Esophagus squamous epithelium (tissue), 5 donors: Measurements from ENCODE around the gene TNRC6B. TPM values are rescaled to one million over a fixed set of nuclear protein-coding genes. Genes with fewer than 3 reads are reported as not detected.

Experiments
- DNase-seq: peaks from one replicate; lab custom pipeline; 2025; lab: John Stamatoyannopoulos, UW
- H3K27ac ChIP-seq, 4 donors: fragments of 200-600 bp; sonication (generic); one replicate each; pipeline ENCODE4 v1.5.1; 2016 to 2019; ENCODE audit warnings: mild to moderate bottlenecking in 1 of 4
- H3K27me3 ChIP-seq, 4 donors: fragments of 200-600 bp; sonication (generic); 1 replicate in 3 of 4; 2 replicates in 1 of 4; pipeline versions ENCODE4 v1.5.1 to v1.6.0; 2017 to 2021; ENCODE audit warnings: antibody characterized with exemption in 1 of 4
- H3K36me3 ChIP-seq, 3 donors: fragments of 200-600 bp; sonication (generic); one replicate each; pipeline ENCODE4 v1.5.1; 2016 to 2019
- H3K4me1 ChIP-seq, 3 donors: fragments of 200-600 bp; sonication (generic); one replicate each; pipeline ENCODE4 v1.5.1; 2017 to 2019
- H3K4me3 ChIP-seq, 4 donors: fragments of 200-600 bp; sonication (generic); 1 replicate in 3 of 4; 2 replicates in 1 of 4; pipeline ENCODE4 v1.5.1; 2016 to 2019; ENCODE audit warnings: mild to moderate bottlenecking in 2 of 4, moderate library complexity in 1 of 4
- H3K9me3 ChIP-seq, 3 donors: fragments of 200-600 bp; sonication (generic); one replicate each; pipeline ENCODE4 v1.5.1; 2016 to 2019
- POLR2A ChIP-seq, 4 donors: fragments of 450-650 bp; IDR thresholded peaks; one replicate each; pipeline ENCODE4 v1.6.1; 2017; ENCODE audit warnings: antibody characterized with exemption in 4 of 4, mild to moderate bottlenecking in 4 of 4, moderate library complexity in 3 of 4
- WGBS, 2 donors: methylation state at CpG; one replicate each; pipeline ENCODE4 v1.1.5; 2018; 5-methylcytosine and 5-hydroxymethylcytosine counted together
- intact Hi-C: fragments of 100-400 bp; cut with DNase I; formaldehyde crosslinking; loops from one replicate; pipeline ENCODE4 v1.15.0; 2022
- total RNA-seq, 4 donors: library from RNA; depleted of rRNA; stranded (reverse); fragments of >200 nt; gene quantifications; one replicate each; pipeline ENCODE4 v1.1.0, GENCODE V29; 2016
- TF ChIP-seq, protein P1 (sequence below), 6 experiments: fragments of 450-650 bp in 4 of 6; fragments of 200-600 bp in 2 of 6; sonication (generic) in 2 of 6; IDR thresholded peaks; one replicate each; pipeline ENCODE4 v1.5.1; 2016 to 2019; ENCODE audit warnings: antibody characterized with exemption in 6 of 6, mild to moderate bottlenecking in 4 of 6, moderate library complexity in 4 of 6
- donor health status: DM: yes; HTN: yes; CAD: no.

The TNRC6B gene
- total RNA-seq, 4 donors from 2014 or later = 20.7 to 36.5 (median 26.9) TPM

DNA sequence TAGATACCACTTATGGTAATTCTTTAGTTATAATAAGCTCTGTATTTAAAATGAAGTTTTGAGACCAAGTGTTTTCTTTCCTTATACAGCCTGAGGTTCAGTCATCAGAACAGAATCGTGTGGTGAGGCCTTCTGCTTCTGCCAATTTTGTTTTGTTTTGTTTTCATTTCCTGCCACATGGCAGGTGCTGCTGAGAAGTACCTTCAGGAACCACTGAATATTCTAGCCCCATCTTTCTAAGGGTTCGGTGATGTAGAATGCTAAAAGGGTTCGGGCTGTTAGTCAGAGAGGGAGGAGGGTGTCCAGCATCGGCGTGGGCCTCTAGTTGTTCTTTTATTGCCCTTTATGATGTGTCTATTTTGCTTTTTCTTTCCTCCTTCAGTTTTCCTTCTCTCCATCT, 25.8 kb downstream of the TNRC6B start:
- 39 to 56% methylated on average over 5 of the region's 5 CpGs for WGBS, 2 donors
- DNase-seq = no peak
- Histone ChIP-seq H3K4me3 (no peak overlapping the region), H3K27me3 (no peaks in the 10 kb centered on the region), H3K36me3 (no peaks in the 10 kb centered on the region), H3K9me3 (no peaks in the 10 kb centered on the region), H3K27ac (peak overlapping the region in 3 of 4 donors; percentile 45 to 58 (median 50)), H3K4me1 (peaks cover 6 to 28% (median 7%) of the 10 kb centered on the region in 3 donors)
- TF ChIP-seq, protein P1, sequence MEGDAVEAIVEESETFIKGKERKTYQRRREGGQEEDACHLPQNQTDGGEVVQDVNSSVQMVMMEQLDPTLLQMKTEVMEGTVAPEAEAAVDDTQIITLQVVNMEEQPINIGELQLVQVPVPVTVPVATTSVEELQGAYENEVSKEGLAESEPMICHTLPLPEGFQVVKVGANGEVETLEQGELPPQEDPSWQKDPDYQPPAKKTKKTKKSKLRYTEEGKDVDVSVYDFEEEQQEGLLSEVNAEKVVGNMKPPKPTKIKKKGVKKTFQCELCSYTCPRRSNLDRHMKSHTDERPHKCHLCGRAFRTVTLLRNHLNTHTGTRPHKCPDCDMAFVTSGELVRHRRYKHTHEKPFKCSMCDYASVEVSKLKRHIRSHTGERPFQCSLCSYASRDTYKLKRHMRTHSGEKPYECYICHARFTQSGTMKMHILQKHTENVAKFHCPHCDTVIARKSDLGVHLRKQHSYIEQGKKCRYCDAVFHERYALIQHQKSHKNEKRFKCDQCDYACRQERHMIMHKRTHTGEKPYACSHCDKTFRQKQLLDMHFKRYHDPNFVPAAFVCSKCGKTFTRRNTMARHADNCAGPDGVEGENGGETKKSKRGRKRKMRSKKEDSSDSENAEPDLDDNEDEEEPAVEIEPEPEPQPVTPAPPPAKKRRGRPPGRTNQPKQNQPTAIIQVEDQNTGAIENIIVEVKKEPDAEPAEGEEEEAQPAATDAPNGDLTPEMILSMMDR (IDR thresholded peaks at IDR 0.05) = no peak
- no peak for TF ChIP-seq POLR2A (IDR thresholded peaks at IDR 0.05)
- intact Hi-C loops = no loop called here

DNA sequence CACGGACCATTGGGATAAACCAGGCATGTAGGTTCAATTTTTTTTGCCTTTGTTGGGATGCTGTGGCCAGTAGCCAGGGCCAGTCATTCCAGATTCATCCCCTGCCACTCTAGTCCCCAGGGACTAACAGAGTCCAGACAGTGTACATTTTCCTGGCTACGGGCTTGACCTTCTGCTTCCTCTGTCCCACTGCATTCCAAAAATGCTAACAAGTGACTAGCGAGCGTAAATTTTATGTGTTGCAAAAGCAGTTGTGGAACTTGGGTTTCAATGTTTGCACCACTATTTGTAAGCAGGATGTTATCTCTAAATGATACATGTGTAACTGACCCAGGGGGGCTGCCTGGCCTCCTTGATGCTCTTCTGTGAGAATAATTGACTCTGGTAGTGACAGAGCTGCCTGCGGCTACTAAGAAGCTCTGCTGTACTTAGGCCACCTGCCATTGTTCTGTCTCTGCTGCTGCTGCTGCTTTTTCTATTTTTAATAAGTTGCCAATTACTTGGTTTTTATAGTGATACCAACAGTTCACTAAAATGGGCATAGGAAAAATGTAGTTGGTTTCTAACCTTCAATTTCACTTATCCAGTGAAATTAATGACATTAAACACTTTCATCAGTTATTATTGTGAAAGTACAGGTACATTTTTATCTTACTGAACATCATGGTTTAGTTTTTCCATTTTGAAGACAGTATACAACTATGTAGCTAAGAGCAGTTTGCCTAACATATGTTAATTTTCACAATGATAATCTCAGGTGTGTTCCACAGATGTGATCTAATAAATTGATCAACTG, 26.8 kb downstream of the TNRC6B start:
- no peaks in the 10 kb centered on the region for H3K36me3 ChIP-seq
- DNase-seq = no peak
- intact Hi-C loops = no loop called here
- no peaks in the 10 kb centered on the region for H3K27me3 ChIP-seq
- TF ChIP-seq, protein P1 (IDR thresholded peaks at IDR 0.05) = no peak
- no peak for TF ChIP-seq POLR2A (IDR thresholded peaks at IDR 0.05)
- WGBS, 2 donors = 42 to 61% methylated on average over 4 to 5 of the region's 5 CpGs
- H3K27ac ChIP-seq = peak overlapping the region; percentile 9 to 58 (median 48)
- peaks cover 6 to 38% (median 15%) of the 10 kb centered on the region in 3 donors for H3K4me1 ChIP-seq
- no peaks in the 10 kb centered on the region for H3K9me3 ChIP-seq
- no peak overlapping the region for H3K4me3 ChIP-seq

DNA sequence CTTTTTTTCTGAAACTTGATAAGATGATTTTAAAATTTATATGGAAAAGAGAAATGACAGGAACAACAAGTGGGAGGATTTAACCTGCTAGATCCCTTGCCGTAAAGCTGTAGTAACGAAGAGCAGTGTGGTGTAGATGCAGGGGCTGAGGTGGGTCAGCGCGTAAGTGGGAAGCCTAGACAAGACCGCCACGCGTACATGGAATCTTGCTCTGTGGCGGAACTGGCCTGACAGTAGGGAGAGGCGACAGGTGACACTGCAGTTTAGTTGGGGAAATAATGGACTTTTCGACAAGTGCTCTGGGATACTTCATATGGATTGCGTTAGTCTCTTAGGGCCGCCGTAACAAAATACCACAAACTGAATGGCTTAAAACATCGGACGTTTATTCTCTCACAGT, 28.8 kb downstream of the TNRC6B start:
- no peak for DNase-seq
- TF ChIP-seq, protein P1 (IDR thresholded peaks at IDR 0.05) = no peak
- TF ChIP-seq POLR2A (IDR thresholded peaks at IDR 0.05) = no peak
- Histone ChIP-seq H3K27me3 (no peaks in the 10 kb centered on the region), H3K4me3 (no peak overlapping the region), H3K36me3 (no peaks in the 10 kb centered on the region), H3K27ac (no peak overlapping the region), H3K9me3 (no peaks in the 10 kb centered on the region), H3K4me1 (peaks cover 6 to 58% (median 30%) of the 10 kb centered on the region in 3 donors)
- WGBS, 2 donors = 95 to 99% methylated on average over 15 of the region's 15 CpGs
- intact Hi-C loops = no loop called here

DNA sequence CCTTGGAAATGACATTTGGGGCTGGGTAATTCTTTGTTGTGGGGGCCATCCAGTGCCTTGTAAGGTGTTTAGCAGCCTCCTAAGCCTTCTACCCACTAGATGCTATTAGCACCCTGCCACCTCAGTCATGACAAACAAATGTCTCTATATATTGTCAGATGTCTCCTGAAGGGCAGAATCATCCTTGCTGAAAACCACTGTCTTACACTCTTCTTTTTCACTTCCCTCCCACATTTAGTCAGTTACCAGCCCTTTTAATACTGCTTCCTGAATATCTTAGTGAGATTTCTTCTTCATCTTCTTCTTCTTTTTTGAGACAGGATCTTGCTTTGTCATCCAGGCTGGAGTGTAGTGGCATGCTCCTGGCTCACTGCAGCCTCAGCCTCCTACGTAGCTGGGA, 33.1 kb downstream of the TNRC6B start:
- H3K27me3 ChIP-seq = no peaks in the 10 kb centered on the region
- TF ChIP-seq, protein P1 (IDR thresholded peaks at IDR 0.05) = no peak
- no peak for TF ChIP-seq POLR2A (IDR thresholded peaks at IDR 0.05)
- no peak overlapping the region for H3K4me3 ChIP-seq
- peaks cover 0 to 75% (median 43%) of the 10 kb centered on the region in 3 donors for H3K4me1 ChIP-seq
- H3K27ac ChIP-seq = peak overlapping the region in 3 of 4 donors; percentile 42 to 61 (median 46)
- DNase-seq = no peak
- intact Hi-C loops = no loop called here
- no peaks in the 10 kb centered on the region for H3K9me3 ChIP-seq
- H3K36me3 ChIP-seq = peaks cover 0 to 6% (median 0%) of the 10 kb centered on the region in 3 donors
- 71 to 83% methylated on average over 1 of the region's 1 CpG for WGBS, 2 donors

DNA sequence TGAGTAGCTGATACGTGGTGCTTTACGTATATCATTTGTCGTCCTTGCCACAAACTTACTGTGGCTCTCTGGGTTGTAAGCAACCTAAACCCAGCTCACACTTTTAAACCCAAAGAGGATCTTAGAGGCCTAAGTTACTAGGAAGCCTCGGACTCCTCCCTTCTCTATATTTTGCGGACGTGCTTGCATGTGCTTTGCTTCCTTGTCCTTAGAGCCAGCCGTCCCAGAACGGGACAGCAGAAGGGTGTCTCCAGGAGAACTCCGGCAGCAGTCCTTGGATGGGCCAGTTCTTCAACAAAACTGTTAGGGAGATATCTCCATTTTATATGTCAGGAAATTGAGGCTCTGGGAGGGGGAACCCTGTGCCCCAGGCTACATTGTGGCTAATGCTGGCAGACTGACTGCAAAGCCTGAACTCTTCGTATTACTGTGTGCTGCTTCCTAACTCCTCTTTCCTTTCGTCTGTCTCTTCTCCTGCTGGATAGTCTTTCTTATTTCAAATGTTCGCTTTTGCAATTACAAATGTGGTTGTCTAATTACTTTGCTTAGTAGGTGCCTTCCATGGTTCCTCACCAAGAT, 33.8 kb downstream of the TNRC6B start:
- 70 to 71% methylated on average over 11 to 12 of the region's 12 CpGs for WGBS, 2 donors
- Histone ChIP-seq H3K36me3 (peaks cover 0 to 6% (median 0%) of the 10 kb centered on the region in 3 donors), H3K27ac (peak overlapping the region in 3 of 4 donors; percentile 42 to 61 (median 46)), H3K27me3 (no peaks in the 10 kb centered on the region), H3K4me1 (peaks cover 0 to 79% (median 43%) of the 10 kb centered on the region in 3 donors), H3K4me3 (no peak overlapping the region), H3K9me3 (no peaks in the 10 kb centered on the region)
- intact Hi-C loops = no loop called here
- DNase-seq = no peak
- TF ChIP-seq, protein P1 (IDR thresholded peaks at IDR 0.05) = no peak
- TF ChIP-seq POLR2A (IDR thresholded peaks at IDR 0.05) = no peak
